ENCODE measurements around the gene PAQR6.

- TF ChIP-seq POLR2A (IDR thresholded peaks at IDR 0.05) (no peak), CTCF (IDR thresholded peaks at IDR 0.05) (no peak)
Observed at GRCh38 chr1:156289857-156290256, 42.0 kb upstream of the PAQR6 start.
